ENCODE measurements around the gene PRKCE.

PRKCE gene

GRCh38 chr2:45821558-45822271 is 170.2 kb downstream of the PRKCE start:
- DNase-seq (ENCODE audit: extremely low read depth, low read depth): no peak
- TF ChIP-seq CTCF (IDR thresholded peaks at IDR 0.05; ENCODE audit: low read depth, low read length): no peak

GRCh38 chr2:45822272-45822630 is 170.8 kb downstream of the PRKCE start:
- TF ChIP-seq CTCF (IDR thresholded peaks at IDR 0.05; ENCODE audit: low read depth, low read length): no peak
- DNase-seq (ENCODE audit: extremely low read depth, low read depth): no peak

GRCh38 chr2:45823723-45824206 is 172.3 kb downstream of the PRKCE start:
- DNase-seq (ENCODE audit: extremely low read depth, low read depth): no peak
- TF ChIP-seq CTCF (IDR thresholded peaks at IDR 0.05; ENCODE audit: low read depth, low read length): no peak

GRCh38 chr2:45825001-45825651 is 173.7 kb downstream of the PRKCE start:
- TF ChIP-seq CTCF (IDR thresholded peaks at IDR 0.05; ENCODE audit: low read depth, low read length): no peak
- DNase-seq (ENCODE audit: extremely low read depth, low read depth): no peak

GRCh38 chr2:45826460-45826859 is 175.0 kb downstream of the PRKCE start:
- no peak for TF ChIP-seq CTCF (IDR thresholded peaks at IDR 0.05; ENCODE audit: low read depth, low read length)
- DNase-seq (ENCODE audit: extremely low read depth, low read depth): no peak

- DNase-seq (ENCODE audit: extremely low read depth, low read depth): peak; percentile 43
- no peak for TF ChIP-seq CTCF (IDR thresholded peaks at IDR 0.05; ENCODE audit: low read depth, low read length)
Measured at GRCh38 chr2:45826884-45827635, 175.6 kb downstream of the PRKCE start.

GRCh38 chr2:45830322-45830721 is 178.8 kb downstream of the PRKCE start:
- no peak for TF ChIP-seq CTCF (IDR thresholded peaks at IDR 0.05; ENCODE audit: low read depth, low read length)

More at GRCh38 chr2:45830322-45830721, 178.8 kb downstream of the PRKCE start:
- DNase-seq (ENCODE audit: extremely low read depth, low read depth): no peak

Measured in AG09319 (cell line).